ENCODE data around the gene RNMT. TPM values are rescaled to one million over a fixed set of nuclear protein-coding genes. Genes with fewer than 3 reads are reported as not detected.

The RNMT gene
- total RNA-seq, 2 experiments from 2014 or later: 17.3 to 35.6 TPM

GRCh38 chr18:13703899-13704298, 22.6 kb upstream of the RNMT start:
- no peak overlapping the region for H3K4me2 ChIP-seq (ENCODE audit: low read length)
- H4K20me1 ChIP-seq (ENCODE audit: insufficient read depth, low read length): no peaks in the 10 kb centered on the region
- H3K79me2 ChIP-seq (ENCODE audit: insufficient read depth, low read depth, low read length): peaks cover 80% of the 10 kb centered on the region
- no peak overlapping the region for H3K4me3 ChIP-seq (ENCODE audit: low read depth, low read length, poor library complexity, severe bottlenecking)
- no TSS peak for BruUV-seq (replicated peaks)
- H3K4me1 ChIP-seq (ENCODE audit: insufficient read depth, low read length, poor library complexity, severe bottlenecking): no peaks in the 10 kb centered on the region
- H3K9me3 ChIP-seq (ENCODE audit: low read length): peaks cover 71% of the 10 kb centered on the region
- CTCF ChIA-PET (ENCODE audit: unreplicated experiment): no interaction called here
- intact Hi-C loops (cut with micrococcal nuclease; ENCODE audit: unreplicated experiment): no loop called here
- peaks cover 57% of the 10 kb centered on the region for H3K36me3 ChIP-seq (ENCODE audit: insufficient read depth, low read length)
- TF ChIP-seq EZH2phosphoT487 (IDR thresholded peaks at IDR 0.05; ENCODE audit: borderline replicate concordance, low read depth, low read length): no peak
- TF ChIP-seq, protein P1, sequence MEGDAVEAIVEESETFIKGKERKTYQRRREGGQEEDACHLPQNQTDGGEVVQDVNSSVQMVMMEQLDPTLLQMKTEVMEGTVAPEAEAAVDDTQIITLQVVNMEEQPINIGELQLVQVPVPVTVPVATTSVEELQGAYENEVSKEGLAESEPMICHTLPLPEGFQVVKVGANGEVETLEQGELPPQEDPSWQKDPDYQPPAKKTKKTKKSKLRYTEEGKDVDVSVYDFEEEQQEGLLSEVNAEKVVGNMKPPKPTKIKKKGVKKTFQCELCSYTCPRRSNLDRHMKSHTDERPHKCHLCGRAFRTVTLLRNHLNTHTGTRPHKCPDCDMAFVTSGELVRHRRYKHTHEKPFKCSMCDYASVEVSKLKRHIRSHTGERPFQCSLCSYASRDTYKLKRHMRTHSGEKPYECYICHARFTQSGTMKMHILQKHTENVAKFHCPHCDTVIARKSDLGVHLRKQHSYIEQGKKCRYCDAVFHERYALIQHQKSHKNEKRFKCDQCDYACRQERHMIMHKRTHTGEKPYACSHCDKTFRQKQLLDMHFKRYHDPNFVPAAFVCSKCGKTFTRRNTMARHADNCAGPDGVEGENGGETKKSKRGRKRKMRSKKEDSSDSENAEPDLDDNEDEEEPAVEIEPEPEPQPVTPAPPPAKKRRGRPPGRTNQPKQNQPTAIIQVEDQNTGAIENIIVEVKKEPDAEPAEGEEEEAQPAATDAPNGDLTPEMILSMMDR (conservative IDR thresholded peaks at IDR 0.05; ENCODE audit: low read length): no peak
- DNase-seq (ENCODE audit: low spot score): peak; percentile 59
- H2AFZ ChIP-seq (ENCODE audit: low read length): no peak overlapping the region
- H3K9me2 ChIP-seq (ENCODE audit: insufficient read depth, low read length): no peaks in the 10 kb centered on the region
- POLR2A ChIA-PET: no interaction called here
- H3K27ac ChIP-seq (ENCODE audit: low read depth, low read length, poor library complexity, severe bottlenecking): no peak overlapping the region

DNA sequence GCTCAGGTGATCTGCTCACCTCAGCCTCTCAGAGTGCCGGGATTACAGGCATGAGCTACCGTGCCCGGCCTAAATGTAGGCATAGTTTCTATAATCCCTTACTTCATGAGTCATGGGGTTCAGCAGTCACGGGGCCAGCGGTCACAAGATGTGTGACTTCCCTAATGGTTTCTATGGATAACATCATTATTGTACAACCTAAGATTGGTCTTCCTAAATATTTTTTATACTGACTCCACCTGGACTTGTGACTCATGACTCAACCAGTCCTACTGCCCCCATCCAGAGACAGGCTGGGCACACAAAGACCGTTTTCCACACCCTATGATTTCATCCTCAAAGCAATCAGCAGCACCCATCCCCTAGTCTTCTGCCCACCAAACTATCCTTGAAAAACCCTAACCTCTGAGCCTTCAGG, 16.1 kb upstream of the RNMT start:
- no peak for DNase-seq (ENCODE audit: low spot score)
- Histone ChIP-seq H3K4me2 (ENCODE audit: low read length) (no peak overlapping the region), H3K9me2 (ENCODE audit: insufficient read depth, low read length) (no peaks in the 10 kb centered on the region), H3K27ac (ENCODE audit: low read depth, low read length, poor library complexity, severe bottlenecking) (no peak overlapping the region), H3K4me1 (ENCODE audit: insufficient read depth, low read length, poor library complexity, severe bottlenecking) (no peaks in the 10 kb centered on the region), H3K9me3 (ENCODE audit: low read length) (peaks cover 25% of the 10 kb centered on the region; the same call in 1 of the 2 replicates), H3K36me3 (ENCODE audit: insufficient read depth, low read length) (peaks cover 45% of the 10 kb centered on the region), H3K79me2 (ENCODE audit: insufficient read depth, low read depth, low read length) (peaks cover 93% of the 10 kb centered on the region), H2AFZ (ENCODE audit: low read length) (no peak overlapping the region), H3K4me3 (ENCODE audit: low read depth, low read length, poor library complexity, severe bottlenecking) (no peak overlapping the region), H4K20me1 (ENCODE audit: insufficient read depth, low read length) (0 out of 2 replicates have a peak, but pooled peaks cover 3% of the 10 kb centered on the region)
- TF ChIP-seq EZH2phosphoT487 (IDR thresholded peaks at IDR 0.05; ENCODE audit: borderline replicate concordance, low read depth, low read length): no peak
- TF ChIP-seq, protein P1 (conservative IDR thresholded peaks at IDR 0.05; ENCODE audit: low read length): no peak
- CTCF ChIA-PET (ENCODE audit: unreplicated experiment): no interaction called here
- intact Hi-C loops (cut with micrococcal nuclease; ENCODE audit: unreplicated experiment): no loop called here
- POLR2A ChIA-PET: no interaction called here
- no TSS peak for BruUV-seq (replicated peaks)

DNA sequence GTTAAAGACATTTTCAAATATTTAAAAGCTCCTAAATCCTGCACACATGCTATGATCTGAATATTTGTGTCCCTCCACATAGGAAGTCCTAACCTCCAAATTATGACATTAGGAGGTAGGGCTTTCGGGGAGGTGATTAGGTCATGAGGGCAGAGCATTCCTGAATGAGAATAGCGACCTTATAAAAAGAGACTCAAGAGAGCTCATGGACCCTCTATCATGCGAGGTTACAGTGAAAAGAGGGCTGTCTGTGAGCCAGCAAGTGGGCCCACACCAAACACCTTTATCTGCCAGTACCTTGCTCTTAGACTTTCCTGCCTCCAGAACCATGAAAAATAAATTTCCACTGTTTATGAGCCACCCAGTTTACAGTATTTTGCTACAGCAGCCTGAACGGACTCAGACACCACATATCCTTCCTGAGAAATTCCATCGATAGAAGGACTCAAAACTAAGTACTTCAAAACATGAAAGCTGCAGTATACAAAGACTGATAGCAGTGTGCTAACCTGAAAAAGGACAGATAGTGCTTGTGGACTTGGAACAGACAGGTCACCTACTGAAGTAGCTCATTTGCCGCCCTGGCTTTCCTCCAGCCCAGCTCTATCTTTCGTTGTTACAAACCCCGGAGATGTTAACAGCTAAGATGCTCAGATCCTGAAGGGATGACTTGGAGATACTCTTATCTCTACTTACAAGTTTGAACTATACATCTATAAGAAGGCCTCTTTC, 13.9 kb upstream of the RNMT start:
- POLR2A ChIA-PET: interaction anchor here (1.0 to 1.2 kb wide), 2 partner anchors 10 to 49 kb away, joined by 3 read pairs; no protein-coding TSS in a partner anchor
- no peak overlapping the region for H3K4me2 ChIP-seq (ENCODE audit: low read length)

More for the DNA sequence above, 13.9 kb upstream of the RNMT start:
- H2AFZ ChIP-seq (ENCODE audit: low read length): no peak overlapping the region
- no peaks in the 10 kb centered on the region for H3K4me1 ChIP-seq (ENCODE audit: insufficient read depth, low read length, poor library complexity, severe bottlenecking)
- H3K9me2 ChIP-seq (ENCODE audit: insufficient read depth, low read length): no peaks in the 10 kb centered on the region
- no peak overlapping the region for H3K4me3 ChIP-seq (ENCODE audit: low read depth, low read length, poor library complexity, severe bottlenecking)
- no peak for TF ChIP-seq EZH2phosphoT487 (IDR thresholded peaks at IDR 0.05; ENCODE audit: borderline replicate concordance, low read depth, low read length)
- TF ChIP-seq, protein P1 (conservative IDR thresholded peaks at IDR 0.05; ENCODE audit: low read length): no peak
- peaks cover 19% of the 10 kb centered on the region; the same call in 1 of the 2 replicates for H3K9me3 ChIP-seq (ENCODE audit: low read length)
- H4K20me1 ChIP-seq (ENCODE audit: insufficient read depth, low read length): 0 out of 2 replicates have a peak, but pooled peaks cover 3% of the 10 kb centered on the region
- BruUV-seq (replicated peaks): no TSS peak
- intact Hi-C loops (cut with micrococcal nuclease; ENCODE audit: unreplicated experiment): no loop called here
- H3K27ac ChIP-seq (ENCODE audit: low read depth, low read length, poor library complexity, severe bottlenecking): no peak overlapping the region
- no peak for DNase-seq (ENCODE audit: low spot score)
- peaks cover 95% of the 10 kb centered on the region for H3K79me2 ChIP-seq (ENCODE audit: insufficient read depth, low read depth, low read length)
- peaks cover 43% of the 10 kb centered on the region for H3K36me3 ChIP-seq (ENCODE audit: insufficient read depth, low read length)
- CTCF ChIA-PET (ENCODE audit: unreplicated experiment): no interaction called here
